Nephron (organoid): Measurements from ENCODE around the gene LY6G5C.

Source experiments
- H3K27ac Mint-ChIP-seq, 3 experiments: 2 replicates each; pipeline ENCODE4 v1.8.0; 2020; ENCODE audit warnings: mixed read lengths in 3 of 3, mild to moderate bottlenecking in 2 of 3, moderate library complexity in 1 of 3
- H3K27me3 Mint-ChIP-seq: 2 replicates; pipeline ENCODE4 v1.8.0; 2021; ENCODE audit warnings: low read depth, mild to moderate bottlenecking, moderate library complexity, mixed read lengths
- H3K36me3 Mint-ChIP-seq: 2 replicates; pipeline ENCODE4 v1.8.0; 2020; ENCODE audit warnings: low read depth, mixed read lengths
- H3K4me1 Mint-ChIP-seq: 2 replicates; pipeline ENCODE4 v1.8.0; 2020; ENCODE audit warnings: mixed read lengths
- H3K4me3 Mint-ChIP-seq, 3 experiments: 2 replicates each; pipeline ENCODE4 v1.8.0; 2020; ENCODE audit warnings: mild to moderate bottlenecking in 3 of 3, mixed read lengths in 3 of 3, moderate library complexity in 2 of 3
- H3K9me3 Mint-ChIP-seq: 2 replicates; pipeline ENCODE4 v1.8.0; 2020; ENCODE audit warnings: mixed read lengths
- TF ChIP-seq, protein P1 (sequence below), 3 experiments: fragments of 200-600 bp; sonication (generic); IDR thresholded peaks; one replicate each; pipeline ENCODE4 v1.5.0; 2021; ENCODE audit warnings: antibody characterized with exemption in 3 of 3; ENCODE audit not compliant: unreplicated experiment in 3 of 3

Gene LY6G5C

GRCh38 chr6:31663126-31663960 lies 17.5 kb downstream of the LY6G5C start:
- H3K9me3 Mint-ChIP-seq = no peaks in the 10 kb centered on the region
- H3K27ac Mint-ChIP-seq = peak overlapping the region; percentile 97 to 99 (median 99)
- TF ChIP-seq, protein P1, sequence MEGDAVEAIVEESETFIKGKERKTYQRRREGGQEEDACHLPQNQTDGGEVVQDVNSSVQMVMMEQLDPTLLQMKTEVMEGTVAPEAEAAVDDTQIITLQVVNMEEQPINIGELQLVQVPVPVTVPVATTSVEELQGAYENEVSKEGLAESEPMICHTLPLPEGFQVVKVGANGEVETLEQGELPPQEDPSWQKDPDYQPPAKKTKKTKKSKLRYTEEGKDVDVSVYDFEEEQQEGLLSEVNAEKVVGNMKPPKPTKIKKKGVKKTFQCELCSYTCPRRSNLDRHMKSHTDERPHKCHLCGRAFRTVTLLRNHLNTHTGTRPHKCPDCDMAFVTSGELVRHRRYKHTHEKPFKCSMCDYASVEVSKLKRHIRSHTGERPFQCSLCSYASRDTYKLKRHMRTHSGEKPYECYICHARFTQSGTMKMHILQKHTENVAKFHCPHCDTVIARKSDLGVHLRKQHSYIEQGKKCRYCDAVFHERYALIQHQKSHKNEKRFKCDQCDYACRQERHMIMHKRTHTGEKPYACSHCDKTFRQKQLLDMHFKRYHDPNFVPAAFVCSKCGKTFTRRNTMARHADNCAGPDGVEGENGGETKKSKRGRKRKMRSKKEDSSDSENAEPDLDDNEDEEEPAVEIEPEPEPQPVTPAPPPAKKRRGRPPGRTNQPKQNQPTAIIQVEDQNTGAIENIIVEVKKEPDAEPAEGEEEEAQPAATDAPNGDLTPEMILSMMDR (IDR thresholded peaks at IDR 0.05; ENCODE audit: unreplicated experiment in 3 of 3) = no peak
- peak overlapping the region; percentile 93 to 97 (median 95) for H3K4me3 Mint-ChIP-seq
- H3K4me1 Mint-ChIP-seq = peaks cover 68% of the 10 kb centered on the region
- no peaks in the 10 kb centered on the region for H3K27me3 Mint-ChIP-seq
- H3K36me3 Mint-ChIP-seq = peaks cover 30% of the 10 kb centered on the region

DNA sequence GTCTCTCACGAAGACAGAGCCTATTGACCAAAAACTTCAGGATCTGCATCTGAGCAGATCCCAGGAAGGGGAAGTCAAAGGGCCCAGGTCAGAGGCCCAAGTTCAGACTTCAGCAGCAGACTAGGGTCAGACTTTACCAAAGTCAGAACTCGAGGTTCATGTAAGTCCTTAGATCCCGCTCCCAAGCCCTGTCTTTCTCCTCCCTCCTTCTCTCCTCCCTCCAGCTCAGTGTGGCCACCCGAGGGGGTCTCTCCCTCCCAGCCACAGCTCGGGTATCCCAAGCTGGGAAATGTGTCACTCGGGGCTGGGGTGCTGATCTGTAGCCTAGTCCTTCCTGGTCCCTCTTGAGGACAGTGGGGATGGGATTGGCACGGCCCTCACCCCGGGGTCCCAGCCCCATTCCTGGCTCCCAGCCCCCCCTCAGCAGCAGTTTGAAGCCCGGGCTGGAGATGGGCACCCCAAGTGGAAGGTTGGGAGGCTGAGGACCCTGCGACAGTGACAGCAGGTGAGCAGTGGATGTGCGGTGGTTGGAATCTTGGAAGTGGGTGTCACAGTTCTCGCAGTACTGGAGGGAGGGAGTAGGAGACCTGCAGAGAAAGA lies 18.6 kb downstream of the LY6G5C start:
- H3K27me3 Mint-ChIP-seq = no peaks in the 10 kb centered on the region
- H3K4me1 Mint-ChIP-seq = peaks cover 73% of the 10 kb centered on the region
- H3K4me3 Mint-ChIP-seq = peak overlapping the region; percentile 83 to 95 (median 89)
- H3K9me3 Mint-ChIP-seq = no peaks in the 10 kb centered on the region
- H3K36me3 Mint-ChIP-seq = peaks cover 24% of the 10 kb centered on the region
- TF ChIP-seq, protein P1 (IDR thresholded peaks at IDR 0.05; ENCODE audit: unreplicated experiment in 3 of 3) = no peak
- H3K27ac Mint-ChIP-seq = peak overlapping the region; percentile 51 to 93 (median 65)

DNA sequence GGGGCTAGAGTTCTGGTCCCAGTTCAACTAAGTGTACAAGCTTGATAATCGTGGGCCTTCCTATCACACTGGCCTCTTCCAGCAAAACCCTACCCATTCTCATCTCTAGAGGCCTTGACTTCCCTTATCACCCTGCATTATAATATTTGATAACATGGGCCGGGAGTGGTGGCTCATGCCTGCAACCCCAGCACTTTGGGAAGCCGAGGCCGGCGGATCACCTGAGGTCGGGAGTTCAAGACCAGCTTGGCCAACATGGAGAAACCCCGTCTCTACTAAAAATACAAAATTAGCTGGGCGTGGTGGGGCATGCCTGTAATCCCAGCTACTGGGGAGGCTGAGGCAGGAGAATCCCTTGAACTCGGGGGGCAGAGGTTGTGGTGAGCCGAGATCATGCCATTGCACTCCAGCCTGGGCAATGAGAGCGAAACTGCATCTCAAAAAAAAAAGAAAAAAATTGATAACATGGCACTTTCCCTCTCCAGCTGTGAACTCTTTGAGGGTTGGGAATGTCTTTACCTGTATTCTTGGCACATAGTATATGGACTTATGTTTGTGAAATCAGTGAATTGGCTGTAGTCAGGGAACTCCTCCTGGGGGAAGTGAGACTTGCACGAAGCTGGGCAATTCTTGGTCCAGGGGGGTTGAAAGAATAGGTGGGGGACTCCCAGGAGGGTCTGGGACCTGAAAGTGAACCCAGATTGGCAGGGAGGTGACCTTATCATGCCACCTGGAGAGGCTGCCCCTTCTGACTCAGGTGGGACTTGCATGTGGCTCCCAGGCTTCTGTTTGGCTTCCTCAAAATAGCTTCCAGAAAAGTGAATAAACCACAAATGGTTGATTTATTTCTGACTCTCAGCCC lies 19.4 kb downstream of the LY6G5C start:
- Mint-ChIP-seq H3K36me3 (peaks cover 26% of the 10 kb centered on the region), H3K9me3 (no peaks in the 10 kb centered on the region), H3K4me1 (peaks cover 70% of the 10 kb centered on the region), H3K4me3 (peak overlapping the region; percentile 83 to 95 (median 89)), H3K27me3 (no peaks in the 10 kb centered on the region), H3K27ac (peak overlapping the region; percentile 93 to 96 (median 94))
- TF ChIP-seq, protein P1 (IDR thresholded peaks at IDR 0.05; ENCODE audit: unreplicated experiment in 3 of 3) = no peak

- H3K36me3 Mint-ChIP-seq = peaks cover 29% of the 10 kb centered on the region
- no peaks in the 10 kb centered on the region for H3K27me3 Mint-ChIP-seq
- peak within 1 kb of the TSS; percentile 93 to 96 (median 94) for H3K27ac Mint-ChIP-seq
- TF ChIP-seq, protein P1 (IDR thresholded peaks at IDR 0.05; ENCODE audit: unreplicated experiment in 3 of 3) = no peak
- H3K4me1 Mint-ChIP-seq = peaks cover 69% of the 10 kb centered on the region
- peak within 1 kb of the TSS; percentile 83 to 95 (median 89) for H3K4me3 Mint-ChIP-seq
- H3K9me3 Mint-ChIP-seq = no peaks in the 10 kb centered on the region
Observed at GRCh38 chr6:31660381-31661261, 20.2 kb downstream of the LY6G5C start, which contains the start of gene C6orf47. Gene C6orf47, minus strand, starts transcription at chr6:31660778. Its CDS starts 831 bp downstream, at chr6:31659947.
